Subcutaneous preadipocyte (primary cell): ENCODE data around the gene LAMP1. TPM values are rescaled to one million over a fixed set of nuclear protein-coding genes. Genes with fewer than 3 reads are reported as not detected.

Experiments used
- small RNA-seq: library from RNA; depleted of rRNA; stranded (forward); fragments of <200 nt; gene quantifications from one replicate; pipeline ENCODE3, GENCODE V24; 2012
- total RNA-seq: library from RNA; depleted of rRNA; stranded (reverse); fragments of >200 nt; gene quantifications from 2 replicates; pipeline ENCODE4 v1.2.3, GENCODE V29; 2012

LAMP1 gene, protein sequence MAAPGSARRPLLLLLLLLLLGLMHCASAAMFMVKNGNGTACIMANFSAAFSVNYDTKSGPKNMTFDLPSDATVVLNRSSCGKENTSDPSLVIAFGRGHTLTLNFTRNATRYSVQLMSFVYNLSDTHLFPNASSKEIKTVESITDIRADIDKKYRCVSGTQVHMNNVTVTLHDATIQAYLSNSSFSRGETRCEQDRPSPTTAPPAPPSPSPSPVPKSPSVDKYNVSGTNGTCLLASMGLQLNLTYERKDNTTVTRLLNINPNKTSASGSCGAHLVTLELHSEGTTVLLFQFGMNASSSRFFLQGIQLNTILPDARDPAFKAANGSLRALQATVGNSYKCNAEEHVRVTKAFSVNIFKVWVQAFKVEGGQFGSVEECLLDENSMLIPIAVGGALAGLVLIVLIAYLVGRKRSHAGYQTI
- 123 and 129 TPM in 2 replicates for total RNA-seq

DNA sequence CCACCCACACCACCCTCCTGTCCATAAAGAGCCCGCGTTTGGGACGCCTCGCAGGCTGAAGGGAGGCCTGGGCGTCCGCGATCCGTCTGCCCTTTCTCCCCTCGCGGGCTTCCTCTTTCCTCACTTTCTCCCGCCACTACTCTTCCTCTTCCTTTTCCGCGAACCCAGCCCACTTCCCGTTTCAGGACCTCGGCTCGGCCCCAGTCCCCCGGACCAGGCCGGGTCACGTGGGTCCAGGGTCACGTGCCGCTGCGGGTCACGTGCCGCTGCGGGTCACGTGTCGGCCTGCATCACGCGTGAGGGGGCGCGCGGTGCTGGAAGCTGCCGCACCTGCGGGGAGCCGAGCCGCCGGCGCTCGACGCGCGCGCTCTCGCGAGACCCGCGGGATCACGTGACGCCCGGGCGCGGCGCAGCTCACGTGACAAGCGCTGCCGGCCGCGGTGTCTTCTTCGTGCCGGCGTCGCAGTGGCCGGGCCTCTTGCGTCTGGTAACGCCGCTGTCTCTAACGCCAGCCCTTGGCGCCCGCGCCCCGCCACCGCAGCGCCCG, at the start of gene LAMP1:
Gene LAMP1, plus strand, starts transcription at position 417 of the 547 bp plus-strand sequence. CDS start 196 bp downstream, outside the sequence.

Small RNA genes within 50 kb of the gene (small RNA-seq; reads per million reads assigned to genes)
- not detected for gene MIR8075

Other genes starting within 250 kb of the LAMP1 start
- under 0.01 TPM in 1 of 2 replicates, not detected in the other for gene F7, start 191.4 kb upstream of the LAMP1 start, total RNA-seq
- 0.98 and 6.6 TPM in 2 replicates for gene F10, start 174.4 kb upstream of the LAMP1 start, total RNA-seq
- gene PROZ, start 138.6 kb upstream of the LAMP1 start, total RNA-seq: not detected in 2 replicates
- 61.7 and 68.8 TPM in 2 replicates for gene PCID2, start 88.6 kb upstream of the LAMP1 start, total RNA-seq
- 103 and 130 TPM in 2 replicates for gene CUL4A, start 87.6 kb upstream of the LAMP1 start, total RNA-seq
- gene GRTP1, start 66.9 kb downstream of the LAMP1 start, total RNA-seq: 0.73 and 2.2 TPM in 2 replicates
- 2.2 and 3.9 TPM in 2 replicates for gene ADPRHL1, start 156.2 kb downstream of the LAMP1 start, total RNA-seq
- gene DCUN1D2, start 193.5 kb downstream of the LAMP1 start, total RNA-seq: 8.0 and 11.4 TPM in 2 replicates